HEK293 (cell line): ENCODE data around the gene SRF.

Experiments
- YY1 ChIP-seq: fragments of 450-650 bp; formaldehyde crosslinking; IDR thresholded peaks from 2 replicates; pipeline ENCODE4 v1.5.1; 2018; ENCODE audit warnings: missing biosample characterization, missing genetic modification characterization
- TF ChIP-seq, protein P1 (sequence below): fragments of 450-650 bp; formaldehyde crosslinking; IDR thresholded peaks from 2 replicates; pipeline ENCODE4 v1.5.1; 2016; ENCODE audit warnings: missing biosample characterization, missing genetic modification characterization
- TF ChIP-seq, protein P2 (sequence below): fragments of 450-650 bp; formaldehyde crosslinking; IDR thresholded peaks from 2 replicates; pipeline ENCODE4 v1.5.1; 2016; ENCODE audit warnings: missing biosample characterization, missing genetic modification characterization
- TF ChIP-seq, protein P3 (sequence below): fragments of 450-650 bp; formaldehyde crosslinking; IDR thresholded peaks from 2 replicates; pipeline ENCODE4 v1.5.1; 2016; ENCODE audit warnings: missing biosample characterization, missing genetic modification characterization
- TF ChIP-seq, protein P4 (sequence below): fragments of 450-650 bp; formaldehyde crosslinking; IDR thresholded peaks from 2 replicates; pipeline ENCODE4 v1.5.1; 2016; ENCODE audit warnings: missing biosample characterization, missing genetic modification characterization, low read depth

DNA sequence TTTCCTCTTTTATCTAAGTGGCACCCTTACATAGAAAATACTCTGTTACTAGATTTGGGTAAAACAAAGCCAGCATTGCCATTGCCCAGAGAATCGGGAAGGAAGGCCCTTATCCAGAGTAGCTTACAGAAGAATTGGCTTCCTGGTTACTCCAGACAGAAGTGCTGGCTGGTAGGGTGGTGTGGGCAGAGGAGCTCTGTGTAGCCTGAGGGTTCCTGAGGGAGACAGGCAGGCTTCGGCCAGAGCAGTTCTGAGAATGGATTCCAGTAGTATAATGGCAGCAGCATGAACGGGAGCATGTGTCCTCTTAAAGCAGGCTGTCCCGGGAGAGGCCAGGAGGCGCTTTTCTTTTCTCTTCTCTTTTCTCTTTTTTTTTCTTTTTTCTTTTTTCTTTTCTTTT, 22.9 kb downstream of the SRF start:
- TF ChIP-seq, protein P1, sequence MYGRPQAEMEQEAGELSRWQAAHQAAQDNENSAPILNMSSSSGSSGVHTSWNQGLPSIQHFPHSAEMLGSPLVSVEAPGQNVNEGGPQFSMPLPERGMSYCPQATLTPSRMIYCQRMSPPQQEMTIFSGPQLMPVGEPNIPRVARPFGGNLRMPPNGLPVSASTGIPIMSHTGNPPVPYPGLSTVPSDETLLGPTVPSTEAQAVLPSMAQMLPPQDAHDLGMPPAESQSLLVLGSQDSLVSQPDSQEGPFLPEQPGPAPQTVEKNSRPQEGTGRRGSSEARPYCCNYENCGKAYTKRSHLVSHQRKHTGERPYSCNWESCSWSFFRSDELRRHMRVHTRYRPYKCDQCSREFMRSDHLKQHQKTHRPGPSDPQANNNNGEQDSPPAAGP: no peak
- TF ChIP-seq, protein P2, sequence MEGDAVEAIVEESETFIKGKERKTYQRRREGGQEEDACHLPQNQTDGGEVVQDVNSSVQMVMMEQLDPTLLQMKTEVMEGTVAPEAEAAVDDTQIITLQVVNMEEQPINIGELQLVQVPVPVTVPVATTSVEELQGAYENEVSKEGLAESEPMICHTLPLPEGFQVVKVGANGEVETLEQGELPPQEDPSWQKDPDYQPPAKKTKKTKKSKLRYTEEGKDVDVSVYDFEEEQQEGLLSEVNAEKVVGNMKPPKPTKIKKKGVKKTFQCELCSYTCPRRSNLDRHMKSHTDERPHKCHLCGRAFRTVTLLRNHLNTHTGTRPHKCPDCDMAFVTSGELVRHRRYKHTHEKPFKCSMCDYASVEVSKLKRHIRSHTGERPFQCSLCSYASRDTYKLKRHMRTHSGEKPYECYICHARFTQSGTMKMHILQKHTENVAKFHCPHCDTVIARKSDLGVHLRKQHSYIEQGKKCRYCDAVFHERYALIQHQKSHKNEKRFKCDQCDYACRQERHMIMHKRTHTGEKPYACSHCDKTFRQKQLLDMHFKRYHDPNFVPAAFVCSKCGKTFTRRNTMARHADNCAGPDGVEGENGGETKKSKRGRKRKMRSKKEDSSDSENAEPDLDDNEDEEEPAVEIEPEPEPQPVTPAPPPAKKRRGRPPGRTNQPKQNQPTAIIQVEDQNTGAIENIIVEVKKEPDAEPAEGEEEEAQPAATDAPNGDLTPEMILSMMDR (tag by site-specific recombination): no peak
- no peak for TF ChIP-seq YY1
- TF ChIP-seq, protein P3, sequence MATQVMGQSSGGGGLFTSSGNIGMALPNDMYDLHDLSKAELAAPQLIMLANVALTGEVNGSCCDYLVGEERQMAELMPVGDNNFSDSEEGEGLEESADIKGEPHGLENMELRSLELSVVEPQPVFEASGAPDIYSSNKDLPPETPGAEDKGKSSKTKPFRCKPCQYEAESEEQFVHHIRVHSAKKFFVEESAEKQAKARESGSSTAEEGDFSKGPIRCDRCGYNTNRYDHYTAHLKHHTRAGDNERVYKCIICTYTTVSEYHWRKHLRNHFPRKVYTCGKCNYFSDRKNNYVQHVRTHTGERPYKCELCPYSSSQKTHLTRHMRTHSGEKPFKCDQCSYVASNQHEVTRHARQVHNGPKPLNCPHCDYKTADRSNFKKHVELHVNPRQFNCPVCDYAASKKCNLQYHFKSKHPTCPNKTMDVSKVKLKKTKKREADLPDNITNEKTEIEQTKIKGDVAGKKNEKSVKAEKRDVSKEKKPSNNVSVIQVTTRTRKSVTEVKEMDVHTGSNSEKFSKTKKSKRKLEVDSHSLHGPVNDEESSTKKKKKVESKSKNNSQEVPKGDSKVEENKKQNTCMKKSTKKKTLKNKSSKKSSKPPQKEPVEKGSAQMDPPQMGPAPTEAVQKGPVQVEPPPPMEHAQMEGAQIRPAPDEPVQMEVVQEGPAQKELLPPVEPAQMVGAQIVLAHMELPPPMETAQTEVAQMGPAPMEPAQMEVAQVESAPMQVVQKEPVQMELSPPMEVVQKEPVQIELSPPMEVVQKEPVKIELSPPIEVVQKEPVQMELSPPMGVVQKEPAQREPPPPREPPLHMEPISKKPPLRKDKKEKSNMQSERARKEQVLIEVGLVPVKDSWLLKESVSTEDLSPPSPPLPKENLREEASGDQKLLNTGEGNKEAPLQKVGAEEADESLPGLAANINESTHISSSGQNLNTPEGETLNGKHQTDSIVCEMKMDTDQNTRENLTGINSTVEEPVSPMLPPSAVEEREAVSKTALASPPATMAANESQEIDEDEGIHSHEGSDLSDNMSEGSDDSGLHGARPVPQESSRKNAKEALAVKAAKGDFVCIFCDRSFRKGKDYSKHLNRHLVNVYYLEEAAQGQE (tag by site-specific recombination): no peak
- TF ChIP-seq, protein P4, sequence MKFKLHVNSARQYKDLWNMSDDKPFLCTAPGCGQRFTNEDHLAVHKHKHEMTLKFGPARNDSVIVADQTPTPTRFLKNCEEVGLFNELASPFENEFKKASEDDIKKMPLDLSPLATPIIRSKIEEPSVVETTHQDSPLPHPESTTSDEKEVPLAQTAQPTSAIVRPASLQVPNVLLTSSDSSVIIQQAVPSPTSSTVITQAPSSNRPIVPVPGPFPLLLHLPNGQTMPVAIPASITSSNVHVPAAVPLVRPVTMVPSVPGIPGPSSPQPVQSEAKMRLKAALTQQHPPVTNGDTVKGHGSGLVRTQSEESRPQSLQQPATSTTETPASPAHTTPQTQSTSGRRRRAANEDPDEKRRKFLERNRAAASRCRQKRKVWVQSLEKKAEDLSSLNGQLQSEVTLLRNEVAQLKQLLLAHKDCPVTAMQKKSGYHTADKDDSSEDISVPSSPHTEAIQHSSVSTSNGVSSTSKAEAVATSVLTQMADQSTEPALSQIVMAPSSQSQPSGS: no peak
